ENCODE data around the gene SLITRK4. TPM values are rescaled to one million over a fixed set of nuclear protein-coding genes. Genes with fewer than 3 reads are reported as not detected.
A peak's percentile ranks its signal among the peaks of the same experiment; 100 is the strongest.

Gene SLITRK4, protein sequence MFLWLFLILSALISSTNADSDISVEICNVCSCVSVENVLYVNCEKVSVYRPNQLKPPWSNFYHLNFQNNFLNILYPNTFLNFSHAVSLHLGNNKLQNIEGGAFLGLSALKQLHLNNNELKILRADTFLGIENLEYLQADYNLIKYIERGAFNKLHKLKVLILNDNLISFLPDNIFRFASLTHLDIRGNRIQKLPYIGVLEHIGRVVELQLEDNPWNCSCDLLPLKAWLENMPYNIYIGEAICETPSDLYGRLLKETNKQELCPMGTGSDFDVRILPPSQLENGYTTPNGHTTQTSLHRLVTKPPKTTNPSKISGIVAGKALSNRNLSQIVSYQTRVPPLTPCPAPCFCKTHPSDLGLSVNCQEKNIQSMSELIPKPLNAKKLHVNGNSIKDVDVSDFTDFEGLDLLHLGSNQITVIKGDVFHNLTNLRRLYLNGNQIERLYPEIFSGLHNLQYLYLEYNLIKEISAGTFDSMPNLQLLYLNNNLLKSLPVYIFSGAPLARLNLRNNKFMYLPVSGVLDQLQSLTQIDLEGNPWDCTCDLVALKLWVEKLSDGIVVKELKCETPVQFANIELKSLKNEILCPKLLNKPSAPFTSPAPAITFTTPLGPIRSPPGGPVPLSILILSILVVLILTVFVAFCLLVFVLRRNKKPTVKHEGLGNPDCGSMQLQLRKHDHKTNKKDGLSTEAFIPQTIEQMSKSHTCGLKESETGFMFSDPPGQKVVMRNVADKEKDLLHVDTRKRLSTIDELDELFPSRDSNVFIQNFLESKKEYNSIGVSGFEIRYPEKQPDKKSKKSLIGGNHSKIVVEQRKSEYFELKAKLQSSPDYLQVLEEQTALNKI
- total RNA-seq, result 1 to 10 TPM; 1.0 to 1.5 (median 1.1) TPM
- 0.38 TPM for polyA plus RNA-seq
- long read RNA-seq, donor 1, partial matches to known transcripts, result 0 of 1 reads
- long read RNA-seq, donor 1, other reads (novel, unspliced or antisense), result 1 of 1 reads
- long read RNA-seq, donor 2, result 0 reads
- long read RNA-seq, donor 3, partial matches to known transcripts, result 0 of 3 reads
- long read RNA-seq, donor 3, other reads (novel, unspliced or antisense), result 0 of 3 reads
- long read RNA-seq, donor 4, partial matches to known transcripts, result 0 of 1 reads
- long read RNA-seq, donor 4, other reads (novel, unspliced or antisense), result 1 of 1 reads

DNA sequence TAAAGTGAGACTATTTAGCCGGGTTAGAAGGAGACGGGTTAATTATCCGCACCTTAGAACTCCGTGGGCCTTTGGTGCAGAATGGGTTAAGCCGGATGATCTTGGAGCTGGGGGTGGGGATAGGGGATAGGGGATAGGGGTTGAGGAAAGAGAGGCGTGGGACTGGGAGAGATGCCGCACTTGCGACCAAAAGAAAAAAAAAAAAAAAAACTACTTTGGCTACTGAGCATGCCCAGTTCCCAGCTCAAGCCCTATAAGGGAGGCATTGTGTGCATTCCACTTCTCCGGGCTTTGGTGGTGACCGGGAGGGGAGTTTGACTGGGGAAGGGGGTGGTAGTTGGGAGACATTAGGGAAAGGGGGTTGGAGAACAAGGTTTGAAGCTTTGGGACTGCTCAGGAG, at the start of gene SLITRK4:
Gene SLITRK4, minus strand, starts transcription at position 187 of the 400 bp plus-strand sequence. CDS start 4,993 bp downstream, outside the sequence.
- Histone ChIP-seq H3K9me3 (ENCODE audit: control insufficient read depth, low read length) (no peaks in the 10 kb centered on the region), H3K4me3 (ENCODE audit: low read length) (peak within 1 kb of the TSS; percentile 63), H3K27me3 (ENCODE audit: control insufficient read depth, insufficient read depth) (no peaks in the 10 kb centered on the region), H3K4me1 (ENCODE audit: control insufficient read depth, insufficient read depth, low read length) (no peaks in the 10 kb centered on the region), H3K27ac (ENCODE audit: low read length) (no peak within 1 kb of the TSS)
- intact Hi-C loops (cut with DNase I), result no loop called here
- DNase-seq (peak in 2 of 3 donors; percentile 30 to 47), ATAC-seq (peak; percentile 25 to 52)
- 3% methylated on average over 9 of the region's 10 CpGs for WGBS

DNA sequence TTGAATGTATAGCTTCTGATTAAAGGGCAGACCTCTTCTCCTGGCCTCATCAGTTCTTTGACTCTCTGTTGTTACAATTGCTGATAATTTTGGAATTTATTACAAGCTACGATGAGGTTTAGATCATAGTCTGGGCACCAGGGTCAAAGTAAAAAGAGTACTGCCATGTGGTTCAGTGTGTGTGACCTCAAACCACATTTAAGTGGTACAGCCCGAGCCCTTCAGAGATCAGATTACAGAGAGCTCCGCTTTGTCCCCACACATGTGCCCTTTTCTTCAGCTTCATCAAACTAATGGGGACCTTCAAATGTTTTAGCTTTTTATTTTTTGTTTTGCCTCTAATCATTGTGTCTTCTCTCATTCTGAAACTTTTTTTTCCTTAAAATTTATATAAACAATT, 47.6 kb upstream of the SLITRK4 start:
- H3K27me3 ChIP-seq (ENCODE audit: control insufficient read depth, insufficient read depth), result no peaks in the 10 kb centered on the region
- H3K9me3 ChIP-seq (ENCODE audit: control insufficient read depth, low read length), result no peaks in the 10 kb centered on the region
- intact Hi-C loops (cut with DNase I), result no loop called here
- no peaks in the 10 kb centered on the region for H3K4me1 ChIP-seq (ENCODE audit: control insufficient read depth, insufficient read depth, low read length)
- DNase-seq (no peak), ATAC-seq (no peak)
- no peak overlapping the region for H3K27ac ChIP-seq (ENCODE audit: low read length)
- no peak overlapping the region for H3K4me3 ChIP-seq (ENCODE audit: low read length)
- 64% methylated on average over 3 of the region's 3 CpGs for WGBS

DNA sequence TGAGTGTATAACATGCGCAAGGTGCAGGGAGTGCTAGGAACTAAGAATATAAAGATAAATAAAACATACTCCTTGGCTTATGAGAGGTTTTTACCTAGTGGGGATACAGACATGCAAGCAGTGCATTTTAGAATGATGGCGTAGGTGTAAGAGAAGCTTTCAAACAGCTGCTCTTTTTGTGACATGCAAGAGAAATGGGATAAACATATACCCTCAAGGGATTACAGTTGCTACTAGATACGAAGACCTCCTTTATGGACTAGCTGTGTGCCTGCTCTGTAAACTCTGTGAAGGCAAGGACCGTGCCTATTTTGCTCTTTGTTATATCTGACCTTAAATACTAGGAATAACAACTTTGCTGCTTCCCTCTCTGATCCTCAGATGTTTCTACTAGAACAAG, 39.0 kb upstream of the SLITRK4 start:
- intact Hi-C loops (cut with DNase I), result no loop called here
- H3K4me3 ChIP-seq (ENCODE audit: low read length), result no peak overlapping the region
- ATAC-seq (no peak), DNase-seq (no peak)
- H3K9me3 ChIP-seq (ENCODE audit: control insufficient read depth, low read length), result no peaks in the 10 kb centered on the region
- no peaks in the 10 kb centered on the region for H3K27me3 ChIP-seq (ENCODE audit: control insufficient read depth, insufficient read depth)
- no peaks in the 10 kb centered on the region for H3K4me1 ChIP-seq (ENCODE audit: control insufficient read depth, insufficient read depth, low read length)
- no peak overlapping the region for H3K27ac ChIP-seq (ENCODE audit: low read length)
- 66% methylated on average over 4 of the region's 4 CpGs for WGBS

DNA sequence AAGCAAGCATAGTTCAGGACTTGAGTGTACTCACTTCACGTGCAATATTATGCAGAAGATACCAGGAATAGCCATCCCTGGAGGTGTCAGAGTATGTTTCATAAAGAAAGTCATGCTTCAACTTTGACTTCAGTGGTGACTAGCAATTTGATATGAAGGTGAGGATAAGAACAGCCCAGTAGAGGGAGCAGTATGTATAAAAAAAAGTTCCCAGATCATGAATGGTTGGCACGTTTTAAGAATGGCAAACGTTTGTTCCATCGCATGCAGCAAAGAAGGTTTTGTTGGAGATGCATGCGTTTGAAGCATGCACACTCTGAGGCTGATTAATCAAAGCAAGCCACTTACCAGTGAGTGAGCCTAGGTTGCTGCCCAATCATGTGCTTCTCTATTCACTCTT, 33.5 kb upstream of the SLITRK4 start:
- Histone ChIP-seq H3K27ac (ENCODE audit: low read length) (no peak overlapping the region), H3K9me3 (ENCODE audit: control insufficient read depth, low read length) (no peaks in the 10 kb centered on the region), H3K4me3 (ENCODE audit: low read length) (no peak overlapping the region), H3K4me1 (ENCODE audit: control insufficient read depth, insufficient read depth, low read length) (no peaks in the 10 kb centered on the region), H3K27me3 (ENCODE audit: control insufficient read depth, insufficient read depth) (no peaks in the 10 kb centered on the region)
- DNase-seq (no peak), ATAC-seq (no peak)
- intact Hi-C loops (cut with DNase I), result no loop called here
- whole genome bisulfite sequencing, result 8% methylated on average over 5 of the region's 5 CpGs

DNA sequence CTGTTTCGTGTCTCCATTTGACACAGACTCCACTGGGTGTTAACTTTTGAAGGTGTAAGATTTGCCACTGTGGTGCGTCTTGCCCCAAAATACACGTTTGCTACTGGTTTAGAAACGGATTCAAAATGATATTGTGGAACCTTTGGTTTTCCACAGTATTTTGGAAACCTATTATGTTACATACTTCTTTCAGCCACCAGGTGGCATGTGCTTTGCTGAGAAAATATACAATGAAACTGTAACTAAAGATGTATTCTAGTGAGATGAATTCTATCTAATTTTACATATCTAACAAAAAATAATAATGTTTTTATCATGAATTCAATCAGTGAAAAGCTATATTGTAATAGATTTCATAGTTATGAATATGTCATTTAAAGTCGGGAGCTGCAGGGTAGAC, 28.4 kb upstream of the SLITRK4 start:
- DNase-seq (no peak), ATAC-seq (no peak)
- 34% methylated on average over 5 of the region's 5 CpGs for WGBS
- intact Hi-C loops (cut with DNase I), result no loop called here
- no peaks in the 10 kb centered on the region for H3K4me1 ChIP-seq (ENCODE audit: control insufficient read depth, insufficient read depth, low read length)
- H3K27me3 ChIP-seq (ENCODE audit: control insufficient read depth, insufficient read depth), result no peaks in the 10 kb centered on the region
- H3K4me3 ChIP-seq (ENCODE audit: low read length), result no peak overlapping the region
- no peaks in the 10 kb centered on the region for H3K9me3 ChIP-seq (ENCODE audit: control insufficient read depth, low read length)
- H3K27ac ChIP-seq (ENCODE audit: low read length), result no peak overlapping the region

DNA sequence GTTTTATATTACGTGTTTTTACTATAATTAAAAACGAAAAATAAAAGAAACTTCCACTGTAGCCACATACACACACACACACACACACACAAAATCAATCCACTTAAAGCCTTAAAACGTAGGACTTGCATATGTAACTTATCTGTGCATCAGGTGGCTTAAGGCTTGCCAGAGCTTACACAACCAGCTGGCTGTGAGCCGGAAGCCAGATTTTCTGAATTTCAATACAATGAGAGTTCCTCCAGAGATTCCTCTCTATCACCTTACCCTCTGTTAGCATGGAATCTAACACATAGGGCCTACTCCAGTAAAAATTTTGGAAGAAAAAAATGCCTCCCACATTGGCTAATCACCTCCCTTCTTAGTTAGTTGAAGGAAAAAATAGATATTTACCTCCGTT, 27.9 kb upstream of the SLITRK4 start:
- intact Hi-C loops (cut with DNase I), result no loop called here
- ATAC-seq, result no peak
- WGBS, result 40% methylated on average over 5 of the region's 5 CpGs

DNA sequence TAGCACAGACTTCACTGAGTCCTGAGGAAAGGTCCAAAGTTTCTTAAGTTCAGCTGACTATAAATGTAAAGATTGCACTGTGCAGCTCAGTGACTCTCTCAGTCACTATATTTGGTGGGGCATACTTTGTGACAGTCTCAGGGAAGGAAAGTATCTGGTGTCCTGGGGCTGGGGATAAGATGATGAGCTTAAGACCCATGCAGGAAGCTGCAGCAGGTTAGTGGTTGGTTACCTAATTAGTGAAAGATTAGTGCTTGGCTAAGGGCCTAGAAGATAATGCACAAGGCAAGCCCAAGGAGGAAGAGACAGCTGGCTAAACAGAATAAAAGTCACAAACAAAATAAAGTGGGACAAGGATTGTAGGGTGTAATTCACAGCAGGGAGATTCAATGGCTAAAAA, 25.4 kb upstream of the SLITRK4 start:
- Histone ChIP-seq H3K4me1 (ENCODE audit: control insufficient read depth, insufficient read depth, low read length) (no peaks in the 10 kb centered on the region), H3K4me3 (ENCODE audit: low read length) (no peak overlapping the region), H3K27ac (ENCODE audit: low read length) (no peak overlapping the region), H3K27me3 (ENCODE audit: control insufficient read depth, insufficient read depth) (no peaks in the 10 kb centered on the region), H3K9me3 (ENCODE audit: control insufficient read depth, low read length) (no peaks in the 10 kb centered on the region)
- intact Hi-C loops (cut with DNase I), result no loop called here
- DNase-seq (no peak), ATAC-seq (no peak)

More for the DNA sequence above, 27.9 kb upstream of the SLITRK4 start:
- Histone ChIP-seq H3K4me3 (ENCODE audit: low read length) (no peak overlapping the region), H3K4me1 (ENCODE audit: control insufficient read depth, insufficient read depth, low read length) (no peaks in the 10 kb centered on the region), H3K9me3 (ENCODE audit: control insufficient read depth, low read length) (no peaks in the 10 kb centered on the region), H3K27ac (ENCODE audit: low read length) (no peak overlapping the region), H3K27me3 (ENCODE audit: control insufficient read depth, insufficient read depth) (no peaks in the 10 kb centered on the region)
- no peak for DNase-seq

DNA sequence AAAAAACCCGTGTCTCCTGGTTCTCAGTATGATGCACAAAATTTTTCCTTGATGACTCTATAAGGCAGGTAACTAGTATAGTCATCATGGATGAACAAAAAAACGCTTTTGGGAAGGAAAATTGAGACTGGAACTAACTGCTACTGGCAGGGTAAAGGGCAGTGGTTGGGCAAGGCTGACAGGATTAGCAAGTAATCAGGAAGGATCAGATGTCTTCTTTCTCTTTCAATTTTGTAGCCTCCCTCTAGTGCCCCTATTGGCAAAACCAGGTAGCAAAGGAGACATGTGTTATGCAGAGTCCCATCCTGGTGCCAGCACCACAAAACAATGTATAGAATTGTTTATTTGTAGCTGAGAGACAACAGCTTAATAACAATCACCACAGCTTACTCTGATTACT, 12.8 kb upstream of the SLITRK4 start:
- DNase-seq (peak in 1 of 3 donors; percentile 20), ATAC-seq (no peak)
- 39% methylated on average over 2 of the region's 2 CpGs for WGBS
- Histone ChIP-seq H3K27me3 (ENCODE audit: control insufficient read depth, insufficient read depth) (no peaks in the 10 kb centered on the region), H3K27ac (ENCODE audit: low read length) (no peak overlapping the region), H3K4me1 (ENCODE audit: control insufficient read depth, insufficient read depth, low read length) (no peaks in the 10 kb centered on the region), H3K4me3 (ENCODE audit: low read length) (no peak overlapping the region), H3K9me3 (ENCODE audit: control insufficient read depth, low read length) (no peaks in the 10 kb centered on the region)
- intact Hi-C loops (cut with DNase I), result no loop called here

DNA sequence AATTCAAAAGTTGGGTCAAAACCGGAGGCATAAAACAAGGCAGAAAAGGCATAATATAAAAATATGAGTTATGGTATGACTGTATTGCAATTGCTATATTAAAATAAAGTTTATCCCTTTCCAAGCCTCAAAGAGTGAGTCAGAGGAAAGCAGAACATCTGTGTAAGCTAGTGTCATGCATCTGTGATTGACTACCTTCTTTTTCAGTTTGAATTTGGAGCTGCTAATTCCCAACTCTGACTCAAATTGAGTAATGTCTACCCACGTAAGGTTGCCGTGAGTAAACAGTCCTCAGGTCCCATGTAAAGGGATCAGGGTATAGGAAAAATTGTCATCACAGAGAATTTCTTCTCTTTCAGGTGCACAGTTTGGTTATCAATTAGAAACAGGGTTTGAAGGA, 6.5 kb upstream of the SLITRK4 start:
- DNase-seq (no peak), ATAC-seq (no peak)
- Histone ChIP-seq H3K9me3 (ENCODE audit: control insufficient read depth, low read length) (no peaks in the 10 kb centered on the region), H3K4me3 (ENCODE audit: low read length) (no peak overlapping the region), H3K27me3 (ENCODE audit: control insufficient read depth, insufficient read depth) (no peaks in the 10 kb centered on the region), H3K27ac (ENCODE audit: low read length) (no peak overlapping the region), H3K4me1 (ENCODE audit: control insufficient read depth, insufficient read depth, low read length) (no peaks in the 10 kb centered on the region)
- intact Hi-C loops (cut with DNase I), result no loop called here
- WGBS, result 78% methylated on average over 3 of the region's 3 CpGs

DNA sequence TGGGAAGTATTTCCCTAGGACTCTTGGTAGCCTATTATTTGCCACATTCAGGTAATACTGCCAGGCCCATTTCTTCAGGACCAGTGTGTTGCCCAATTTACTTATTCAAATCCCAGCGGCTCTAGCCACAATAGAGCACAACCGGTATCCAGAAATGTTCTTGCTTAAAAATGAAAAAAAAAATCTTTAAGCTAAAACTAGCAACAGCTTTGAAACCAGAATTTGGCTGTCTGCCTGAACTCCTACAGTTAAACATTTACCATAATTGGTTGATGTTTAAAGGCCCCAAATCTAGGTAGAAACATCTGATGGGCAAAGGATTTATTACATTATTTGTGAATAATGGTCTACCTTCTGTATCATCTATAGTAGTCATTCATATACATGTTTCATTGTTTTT, 930 bp upstream of the SLITRK4 start:
- H3K4me1 ChIP-seq (ENCODE audit: control insufficient read depth, insufficient read depth, low read length), result no peaks in the 10 kb centered on the region
- DNase-seq (no peak), ATAC-seq (no peak)
- WGBS, result 50% methylated on average over 2 of the region's 2 CpGs
- no peak overlapping the region for H3K27ac ChIP-seq (ENCODE audit: low read length)
- H3K4me3 ChIP-seq (ENCODE audit: low read length), result no peak overlapping the region
- intact Hi-C loops (cut with DNase I), result no loop called here
- no peaks in the 10 kb centered on the region for H3K9me3 ChIP-seq (ENCODE audit: control insufficient read depth, low read length)
- no peaks in the 10 kb centered on the region for H3K27me3 ChIP-seq (ENCODE audit: control insufficient read depth, insufficient read depth)
